ENCODE data around the gene SLC17A8.
A peak's percentile ranks its signal among the peaks of the same experiment; 100 is the strongest.

The SLC17A8 gene

DNA sequence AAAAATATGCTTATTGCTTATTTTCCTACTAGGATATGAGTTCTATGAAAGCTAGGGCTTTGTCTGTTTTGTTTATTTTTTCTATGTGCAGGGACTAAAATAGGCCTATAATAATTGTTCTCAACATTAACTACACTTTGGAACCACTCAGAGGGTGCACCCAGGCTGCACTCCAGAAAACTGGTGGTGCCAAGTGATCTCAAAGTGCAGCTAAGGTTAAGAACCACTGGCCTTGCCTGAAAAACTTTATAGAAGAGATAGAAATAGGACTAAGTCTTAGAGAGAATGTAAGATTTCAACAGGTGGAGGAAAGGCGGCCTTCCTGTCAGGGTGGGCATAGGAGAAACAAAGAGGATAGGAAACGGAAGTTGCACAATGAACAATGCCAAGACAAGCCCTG lies 79.1 kb downstream of the SLC17A8 start:
- Histone ChIP-seq H3K9me3 (ENCODE audit: control insufficient read depth, insufficient read depth, low read depth, low read length) (no peaks in the 10 kb centered on the region), H3K36me3 (ENCODE audit: control insufficient read depth in 2 of 2, insufficient read depth in 1 of 2, low read length in 2 of 2) (no peaks in the 10 kb centered on the region), H3K4me1 (ENCODE audit: control insufficient read depth, insufficient read depth, low read length) (no peaks in the 10 kb centered on the region), H3K4me3 (ENCODE audit: low read depth, low read length) (no peak overlapping the region), H3K27ac (ENCODE audit: extremely low read depth, low read depth, low read length) (no peak overlapping the region)
- CTCF ChIA-PET: interaction anchor here (0.9 kb wide), 1 partner anchor 31 kb away, joined by 3 read pairs; no protein-coding TSS in a partner anchor
- POLR2A ChIA-PET: no interaction called here
- TF ChIP-seq HOXA7 (CRISPR knock-in tag; IDR thresholded peaks at IDR 0.05; ENCODE audit: borderline replicate concordance) (no peak), ZNF544 (tag by site-specific recombination; IDR thresholded peaks at IDR 0.05) (no peak), SCRT1 (tag by site-specific recombination; IDR thresholded peaks at IDR 0.05; ENCODE audit: borderline replicate concordance) (no peak), SCRT2 (tag by site-specific recombination; IDR thresholded peaks at IDR 0.05) (peak; percentile 30; the same call in 1 of the 2 replicates)

DNA sequence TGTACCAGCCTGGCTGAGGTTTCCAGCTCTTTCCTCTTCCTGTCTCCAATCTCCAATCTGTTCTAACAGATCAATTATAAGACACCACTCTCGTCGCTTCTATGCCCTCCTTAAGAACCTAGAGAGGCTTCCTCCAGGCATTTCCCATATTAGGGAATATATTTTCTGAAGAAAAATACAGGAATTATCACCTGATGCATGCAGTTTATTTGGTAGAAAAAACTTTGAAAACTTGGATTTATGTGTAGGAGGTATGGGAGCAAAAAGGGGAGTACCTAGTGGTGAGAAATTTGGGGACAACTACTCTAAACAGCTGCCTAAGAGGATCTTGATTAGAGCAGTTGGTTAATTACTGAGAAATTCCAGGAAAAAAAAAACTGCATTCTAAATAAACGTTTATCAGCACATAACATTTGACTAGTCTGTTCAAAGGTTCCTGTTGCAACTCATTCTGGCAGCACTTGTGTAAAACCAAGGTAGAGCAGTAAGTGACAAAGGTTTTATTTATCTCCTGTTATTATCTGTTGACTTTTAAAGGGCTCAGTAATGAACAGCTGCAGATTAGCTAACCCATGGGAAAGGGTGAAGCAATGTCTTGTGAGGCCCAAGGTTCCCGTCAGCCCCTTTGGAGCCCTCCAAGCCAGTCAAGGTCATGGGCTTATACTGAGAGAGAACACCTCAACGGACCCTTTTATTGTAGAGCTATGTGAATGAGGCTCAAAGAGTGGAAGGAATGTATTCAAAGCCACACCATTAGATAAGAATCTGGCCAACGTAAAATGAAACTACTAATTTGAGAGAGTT lies 80.4 kb downstream of the SLC17A8 start:
- ChIA-PET CTCF (interaction anchor here (0.7 kb wide), 1 partner anchor 167 kb away, joined by 3 read pairs; no protein-coding TSS in a partner anchor), POLR2A (no interaction called here)
- Histone ChIP-seq H3K4me3 (ENCODE audit: low read depth, low read length) (no peak overlapping the region), H3K4me1 (ENCODE audit: control insufficient read depth, insufficient read depth, low read length) (no peaks in the 10 kb centered on the region), H3K9me3 (ENCODE audit: control insufficient read depth, insufficient read depth, low read depth, low read length) (no peaks in the 10 kb centered on the region), H3K36me3 (ENCODE audit: control insufficient read depth in 2 of 2, insufficient read depth in 1 of 2, low read length in 2 of 2) (no peaks in the 10 kb centered on the region), H3K27ac (ENCODE audit: extremely low read depth, low read depth, low read length) (no peak overlapping the region)
- TF ChIP-seq ZBTB11 (tag by site-specific recombination; conservative IDR thresholded peaks at IDR 0.05; ENCODE audit: low read depth) (0 out of 2 replicates have a peak, but pooled peaks have one; percentile 31), ZNF785 (tag by site-specific recombination; IDR thresholded peaks at IDR 0.05) (no peak), EGR2 (tag by site-specific recombination; IDR thresholded peaks at IDR 0.05; ENCODE audit: low read depth) (no peak)

DNA sequence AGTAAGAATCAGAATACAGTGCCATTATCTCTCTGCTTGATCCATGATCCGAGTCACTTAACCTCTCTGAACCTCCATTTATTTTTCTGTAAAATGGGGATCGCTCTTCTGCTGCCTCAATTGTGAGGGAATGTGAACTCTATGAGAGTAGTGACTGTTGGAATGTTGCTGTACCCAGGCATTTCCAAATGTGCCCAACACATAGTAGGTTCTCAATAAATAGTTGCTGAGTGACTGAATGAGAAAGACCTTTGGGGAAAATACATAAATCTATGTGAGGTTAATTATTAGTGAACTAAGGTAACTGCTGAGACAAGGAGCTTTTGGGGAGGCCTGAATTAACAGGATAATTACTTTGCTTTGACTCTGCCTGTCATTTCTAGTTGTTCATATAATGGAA lies 82.9 kb downstream of the SLC17A8 start:
- TF ChIP-seq ZNF426 (tag by site-specific recombination; IDR thresholded peaks at IDR 0.05) (no peak), ZIC2 (tag by site-specific recombination; IDR thresholded peaks at IDR 0.05) (no peak), ZNF335 (tag by site-specific recombination; conservative IDR thresholded peaks at IDR 0.05) (no peak), HOXA7 (CRISPR knock-in tag; IDR thresholded peaks at IDR 0.05; ENCODE audit: borderline replicate concordance) (no peak), ZNF626 (tag by site-specific recombination; IDR thresholded peaks at IDR 0.05) (no peak), ZNF221 (tag by site-specific recombination; IDR thresholded peaks at IDR 0.05; ENCODE audit: borderline replicate concordance) (no peak), ZNF510 (tag by site-specific recombination; IDR thresholded peaks at IDR 0.05; ENCODE audit: insufficient replicate concordance) (no peak), ZNF132 (tag by site-specific recombination; IDR thresholded peaks at IDR 0.05; ENCODE audit: borderline replicate concordance) (no peak), HOXD13 (CRISPR knock-in tag; IDR thresholded peaks at IDR 0.05; ENCODE audit: borderline replicate concordance) (no peak), ZNF701 (tag by site-specific recombination; IDR thresholded peaks at IDR 0.05) (no peak)
- TF ChIP-seq, protein P1, sequence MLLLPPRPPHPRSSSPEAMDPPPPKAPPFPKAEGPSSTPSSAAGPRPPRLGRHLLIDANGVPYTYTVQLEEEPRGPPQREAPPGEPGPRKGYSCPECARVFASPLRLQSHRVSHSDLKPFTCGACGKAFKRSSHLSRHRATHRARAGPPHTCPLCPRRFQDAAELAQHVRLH (tag by site-specific recombination; IDR thresholded peaks at IDR 0.05): no peak
- TF ChIP-seq, protein P2, sequence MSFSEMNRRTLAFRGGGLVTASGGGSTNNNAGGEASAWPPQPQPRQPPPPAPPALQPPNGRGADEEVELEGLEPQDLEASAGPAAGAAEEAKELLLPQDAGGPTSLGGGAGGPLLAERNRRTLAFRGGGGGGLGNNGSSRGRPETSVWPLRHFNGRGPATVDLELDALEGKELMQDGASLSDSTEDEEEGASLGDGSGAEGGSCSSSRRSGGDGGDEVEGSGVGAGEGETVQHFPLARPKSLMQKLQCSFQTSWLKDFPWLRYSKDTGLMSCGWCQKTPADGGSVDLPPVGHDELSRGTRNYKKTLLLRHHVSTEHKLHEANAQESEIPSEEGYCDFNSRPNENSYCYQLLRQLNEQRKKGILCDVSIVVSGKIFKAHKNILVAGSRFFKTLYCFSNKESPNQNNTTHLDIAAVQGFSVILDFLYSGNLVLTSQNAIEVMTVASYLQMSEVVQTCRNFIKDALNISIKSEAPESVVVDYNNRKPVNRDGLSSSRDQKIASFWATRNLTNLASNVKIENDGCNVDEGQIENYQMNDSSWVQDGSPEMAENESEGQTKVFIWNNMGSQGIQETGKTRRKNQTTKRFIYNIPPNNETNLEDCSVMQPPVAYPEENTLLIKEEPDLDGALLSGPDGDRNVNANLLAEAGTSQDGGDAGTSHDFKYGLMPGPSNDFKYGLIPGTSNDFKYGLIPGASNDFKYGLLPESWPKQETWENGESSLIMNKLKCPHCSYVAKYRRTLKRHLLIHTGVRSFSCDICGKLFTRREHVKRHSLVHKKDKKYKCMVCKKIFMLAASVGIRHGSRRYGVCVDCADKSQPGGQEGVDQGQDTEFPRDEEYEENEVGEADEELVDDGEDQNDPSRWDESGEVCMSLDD (tag by site-specific recombination; IDR thresholded peaks at IDR 0.05): no peak
- H3K4me3 ChIP-seq (ENCODE audit: low read depth, low read length): no peak overlapping the region
- H3K27ac ChIP-seq (ENCODE audit: extremely low read depth, low read depth, low read length): no peak overlapping the region
- no peaks in the 10 kb centered on the region for H3K4me1 ChIP-seq (ENCODE audit: control insufficient read depth, insufficient read depth, low read length)
- ChIA-PET CTCF (no interaction called here), POLR2A (no interaction called here)
- no peaks in the 10 kb centered on the region for H3K9me3 ChIP-seq (ENCODE audit: control insufficient read depth, insufficient read depth, low read depth, low read length)
- H3K36me3 ChIP-seq (ENCODE audit: control insufficient read depth in 2 of 2, insufficient read depth in 1 of 2, low read length in 2 of 2): no peaks in the 10 kb centered on the region
